H9 (cell line): ENCODE results near the gene HS3ST4. TPM values are rescaled to one million over a fixed set of nuclear protein-coding genes. Genes with fewer than 3 reads are reported as not detected.

Source experiments
- DNase-seq: peaks from one replicate; pipeline ENCODE4 v3.0.0-alpha.2; 2017
- H2AFZ ChIP-seq: one replicate; pipeline ENCODE4 v1.6.1; 2013; ENCODE audit warnings: mild to moderate bottlenecking, low read length, control low read depth, moderate library complexity
- H2AK5ac ChIP-seq: 2 replicates; pipeline ENCODE4 v1.6.1; 2013; ENCODE audit warnings: low read length, control low read depth, mixed read lengths; ENCODE audit not compliant: insufficient read length
- H2BK120ac ChIP-seq: one replicate; pipeline ENCODE4 v1.6.1; 2013; ENCODE audit warnings: low read depth, mild to moderate bottlenecking, low read length, control low read depth, inconsistent platforms; ENCODE audit not compliant: poor library complexity, severe bottlenecking
- H2BK12ac ChIP-seq: 2 replicates; pipeline ENCODE4 v1.6.1; 2013; ENCODE audit warnings: low read length, control low read depth, mixed read lengths, low read depth; ENCODE audit not compliant: insufficient read length
- H2BK15ac ChIP-seq: 2 replicates; pipeline ENCODE4 v1.6.1; 2013; ENCODE audit warnings: low read depth, low read length, control low read depth
- H2BK20ac ChIP-seq: one replicate; pipeline ENCODE4 v1.6.1; 2013; ENCODE audit warnings: low read depth, mild to moderate bottlenecking, low read length, control low read depth, inconsistent platforms; ENCODE audit not compliant: poor library complexity, severe bottlenecking
- H2BK5ac ChIP-seq: 2 replicates; pipeline ENCODE4 v1.6.1; 2013; ENCODE audit warnings: low read length, control low read depth, mixed read lengths; ENCODE audit not compliant: insufficient read length
- H3K14ac ChIP-seq: 2 replicates; pipeline ENCODE4 v1.6.1; 2013; ENCODE audit warnings: low read length, control low read depth; ENCODE audit not compliant: insufficient read depth
- H3K18ac ChIP-seq: 2 replicates; pipeline ENCODE4 v1.6.1; 2013; ENCODE audit warnings: low read depth, mild to moderate bottlenecking, mixed read lengths, low read length, control low read depth; ENCODE audit not compliant: insufficient read length
- H3K23ac ChIP-seq: 2 replicates; pipeline ENCODE4 v1.6.1; 2013; ENCODE audit warnings: low read length, control low read depth, mixed read lengths, low read depth; ENCODE audit not compliant: insufficient read length
- H3K23me2 ChIP-seq: 2 replicates; pipeline ENCODE4 v1.6.1; 2013; ENCODE audit warnings: low read depth, mild to moderate bottlenecking, mixed read lengths, low read length, control low read depth; ENCODE audit not compliant: insufficient read length, poor library complexity, severe bottlenecking
- H3K27ac ChIP-seq: 2 replicates; pipeline ENCODE4 v1.5.1; 2013; ENCODE audit warnings: low read length, control low read depth, mixed read lengths, low read depth; ENCODE audit not compliant: insufficient read length
- H3K27me3 ChIP-seq: 2 replicates; pipeline ENCODE4 v1.6.1; 2013; ENCODE audit warnings: low read length, control low read depth, inconsistent platforms; ENCODE audit not compliant: insufficient read depth
- H3K4ac ChIP-seq: 2 replicates; pipeline ENCODE4 v1.6.1; 2013; ENCODE audit warnings: low read depth, mild to moderate bottlenecking, control low read depth, inconsistent platforms, low read length, moderate library complexity
- H3K4me1 ChIP-seq: 2 replicates; pipeline ENCODE4 v1.6.1; 2013; ENCODE audit warnings: low read length, control low read depth, inconsistent platforms; ENCODE audit not compliant: insufficient read depth
- H3K4me2 ChIP-seq: 2 replicates; pipeline ENCODE4 v1.6.1; 2013; ENCODE audit warnings: low read length, control low read depth, mixed read lengths; ENCODE audit not compliant: insufficient read length, insufficient read depth
- H3K56ac ChIP-seq: 2 replicates; pipeline ENCODE4 v1.6.1; 2013; ENCODE audit warnings: low read depth, mild to moderate bottlenecking, mixed read lengths, low read length, control low read depth; ENCODE audit not compliant: insufficient read length
- H3K79me1 ChIP-seq: 2 replicates; pipeline ENCODE4 v1.6.1; 2013; ENCODE audit warnings: low read depth, mild to moderate bottlenecking, moderate library complexity, low read length, control low read depth, inconsistent platforms; ENCODE audit not compliant: insufficient read depth, poor library complexity, severe bottlenecking
- H3K79me2 ChIP-seq: 2 replicates; pipeline ENCODE4 v1.6.1; 2013; ENCODE audit warnings: low read length, control low read depth, inconsistent platforms; ENCODE audit not compliant: insufficient read depth
- H3K9ac ChIP-seq: 2 replicates; pipeline ENCODE4 v1.6.1; 2013; ENCODE audit warnings: low read length, control low read depth, mixed read lengths; ENCODE audit not compliant: insufficient read length; ENCODE audit errors: extremely low read depth
- H3K9me3 ChIP-seq: one replicate; pipeline ENCODE4 v1.6.1; 2013; ENCODE audit warnings: low read depth, low read length, inconsistent platforms; ENCODE audit not compliant: control insufficient read depth
- H3T11ph ChIP-seq: one replicate; pipeline ENCODE4 v1.6.1; 2013; ENCODE audit warnings: mild to moderate bottlenecking, low read length, control low read depth, inconsistent platforms
- H4K20me1 ChIP-seq: one replicate; pipeline ENCODE4 v1.6.1; 2013; ENCODE audit not compliant: control insufficient read depth, insufficient read length, insufficient read depth
- H4K5ac ChIP-seq: 2 replicates; pipeline ENCODE4 v1.6.1; 2013; ENCODE audit warnings: low read depth, mild to moderate bottlenecking, mixed read lengths, low read length, control low read depth; ENCODE audit not compliant: insufficient read length
- H4K8ac ChIP-seq: replicated peaks from 2 replicates; pipeline ENCODE4 v1.6.1; 2013; ENCODE audit warnings: low read length, control low read depth, mixed read lengths, low read depth; ENCODE audit not compliant: insufficient read length
- H4K91ac ChIP-seq: 2 replicates; pipeline ENCODE4 v1.6.1; 2013; ENCODE audit warnings: low read depth, mild to moderate bottlenecking, moderate library complexity, mixed read lengths, low read length, control low read depth; ENCODE audit not compliant: insufficient read length
- H3K27ac Mint-ChIP-seq, 3 experiments: 2 replicates in 2 of 3; 3 replicates in 1 of 3; pipeline ENCODE4 v1.8.0; 2020 to 2021; ENCODE audit warnings: mixed read lengths in 3 of 3, mild to moderate bottlenecking in 1 of 3, moderate library complexity in 1 of 3
- H3K27me3 Mint-ChIP-seq: 2 replicates; pipeline ENCODE4 v1.8.0; 2021; ENCODE audit warnings: low read depth, mild to moderate bottlenecking, moderate library complexity, mixed read lengths
- H3K36me3 Mint-ChIP-seq, 3 experiments: 2 replicates in 2 of 3; 3 replicates in 1 of 3; pipeline ENCODE4 v1.8.0; 2020 to 2021; ENCODE audit warnings: low read depth in 3 of 3, mixed read lengths in 3 of 3; ENCODE audit not compliant: insufficient read depth in 1 of 3
- H3K4me1 Mint-ChIP-seq, 2 experiments: 2 replicates each; pipeline ENCODE4 v1.8.0; 2020; ENCODE audit warnings: mixed read lengths in 2 of 2
- H3K4me3 Mint-ChIP-seq, 2 experiments: 2 replicates in 1 of 2; 3 replicates in 1 of 2; pipeline ENCODE4 v1.8.0; 2020 to 2021; ENCODE audit warnings: mild to moderate bottlenecking in 2 of 2, mixed read lengths in 2 of 2, moderate library complexity in 1 of 2
- H3K9me3 Mint-ChIP-seq, 2 experiments: 2 replicates in 1 of 2; 3 replicates in 1 of 2; pipeline ENCODE4 v1.8.0; 2020; ENCODE audit warnings: mild to moderate bottlenecking in 2 of 2, mixed read lengths in 2 of 2, moderate library complexity in 1 of 2
- CTCF ChIP-seq: fragments of 200-600 bp; sonication (generic); conservative IDR thresholded peaks from 3 replicates; pipeline ENCODE4 v1.8.0; 2021; ENCODE audit warnings: antibody characterized with exemption, mild to moderate bottlenecking
- WGBS: extraction: QIAGEN DNeasy Blood & Tissue Kit; methylation state at CpG from one replicate; pipeline ENCODE4 v1.1.7; 2013; ENCODE audit warnings: missing lambda C conversion rate, low lambda C conversion rate, mixed read lengths; ENCODE audit not compliant: insufficient read length; ENCODE audit errors: extremely low coverage; 5-methylcytosine and 5-hydroxymethylcytosine counted together
- total RNA-seq: library from RNA; stranded (reverse); gene quantifications from 2 replicates; pipeline ENCODE4 v1.2.1, GENCODE V29; 2021

The HS3ST4 gene
- total RNA-seq, 1 experiment from 2014 or later: 1.7 TPM

DNA sequence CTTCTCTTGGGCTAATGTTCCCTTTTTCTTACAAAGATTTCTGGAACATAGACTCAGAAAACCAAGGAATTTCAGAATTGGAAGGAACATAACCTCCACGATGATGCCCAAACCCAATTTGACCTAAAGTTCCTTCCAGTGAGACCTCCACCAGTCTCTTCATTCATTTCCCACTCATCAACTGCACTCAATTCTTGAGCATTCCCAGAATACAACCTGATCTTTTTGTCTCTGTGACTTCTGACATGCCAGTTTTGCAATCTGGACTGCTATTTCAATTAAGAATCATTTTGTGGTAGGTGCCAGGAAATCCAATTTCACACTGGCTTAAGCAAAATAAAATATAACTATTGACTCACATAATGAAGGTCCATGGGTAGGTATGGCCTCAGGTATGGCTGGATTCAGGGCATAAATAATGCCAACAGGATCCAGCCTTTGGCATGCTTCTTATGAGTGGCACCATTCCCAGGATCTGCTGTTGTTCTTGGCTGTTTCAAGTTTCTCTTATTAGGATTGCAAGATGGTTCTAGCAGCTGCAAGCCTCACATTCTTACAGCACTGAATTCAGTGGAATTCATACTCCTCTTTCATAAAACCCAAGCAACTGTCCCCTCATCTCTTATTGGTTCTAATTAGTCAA is 184.3 kb downstream of the HS3ST4 start:
- Histone ChIP-seq H2BK20ac (no peak overlapping the region), H3K4me2 (no peak overlapping the region), H3K23ac (no peak overlapping the region), H3K79me2 (no peaks in the 10 kb centered on the region), H3K79me1 (no peaks in the 10 kb centered on the region), H4K20me1 (no peaks in the 10 kb centered on the region), H4K91ac (no peak overlapping the region), H3T11ph (no peak overlapping the region), H3K4me1 (no peaks in the 10 kb centered on the region), H3K27me3 (no peaks in the 10 kb centered on the region), H2BK120ac (no peak overlapping the region), H3K18ac (no peak overlapping the region), H2AFZ (no peak overlapping the region), H4K5ac (no peak overlapping the region), H3K56ac (no peak overlapping the region), H3K23me2 (no peaks in the 10 kb centered on the region), H2BK15ac (no peak overlapping the region), H3K9me3 (no peaks in the 10 kb centered on the region), H2BK5ac (no peak overlapping the region), H3K9ac (no peak overlapping the region), H4K8ac (no peak overlapping the region), H3K4ac (no peak overlapping the region), H3K14ac (no peak overlapping the region), H2AK5ac (no peak overlapping the region), H3K27ac (no peak overlapping the region), H2BK12ac (no peak overlapping the region)
- H3K4me1 Mint-ChIP-seq: peaks cover 0 to 3% of the 10 kb centered on the region in 2 experiments; a peak in 1 of 4 replicates
- WGBS: no CpG with 5 or more reads among the region's 1 CpG
- no peak for DNase-seq
- no peak overlapping the region for H3K4me3 Mint-ChIP-seq
- TF ChIP-seq CTCF: no peak
- no peak overlapping the region for H3K27ac Mint-ChIP-seq
- H3K9me3 Mint-ChIP-seq: no peaks in the 10 kb centered on the region
- H3K36me3 Mint-ChIP-seq: no peaks in the 10 kb centered on the region; a peak in 1 of 7 replicates
- H3K27me3 Mint-ChIP-seq: no peaks in the 10 kb centered on the region; the same call in none of the 2 replicates
